Measurements from ENCODE around the gene YPEL5.
"Not testable (repeated sequence)": the region's sequence is repeated elsewhere in the genome, so short reads cannot be mapped to it uniquely, and the experiment has no call there.

The YPEL5 gene

GRCh38 chr2:30146337-30147195 lies at the start of gene YPEL5:
Gene YPEL5, plus strand, starts transcription at chr2:30147007. Its CDS starts 9,645 bp downstream, at chr2:30156652.
- H3K9me3 ChIP-seq (ENCODE audit: control insufficient read depth, insufficient read depth, low read depth, low read length): no peaks in the 10 kb centered on the region
- peak within 1 kb of the TSS; percentile 83; the same call in 1 of the 2 replicates for H3K27ac ChIP-seq (ENCODE audit: low read depth, low read length)

GRCh38 chr2:30098266-30099005 lies 48.4 kb upstream of the YPEL5 start:
- Histone ChIP-seq H3K4me3 (ENCODE audit: low read depth, low read length) (no peak overlapping the region), H3K27me3 (ENCODE audit: control insufficient read depth, insufficient read depth, low read length) (peaks cover 8% of the 10 kb centered on the region; the same call in 1 of the 2 replicates), H3K4me1 (ENCODE audit: control insufficient read depth, insufficient read depth, low read length) (no peaks in the 10 kb centered on the region), H3K9ac (ENCODE audit: low read length) (no peak overlapping the region), H3K27ac (ENCODE audit: low read depth, low read length) (no peak overlapping the region), H3K9me3 (ENCODE audit: control insufficient read depth, insufficient read depth, low read depth, low read length) (no peaks in the 10 kb centered on the region), H3K36me3 (ENCODE audit: control insufficient read depth, insufficient read depth, low read length) (no peaks in the 10 kb centered on the region)

More at GRCh38 chr2:30146337-30147195, at the start of gene YPEL5:
- peaks cover 32% of the 10 kb centered on the region for H3K4me1 ChIP-seq (ENCODE audit: control insufficient read depth, insufficient read depth, low read length)
- H3K9ac ChIP-seq (ENCODE audit: low read length): peak within 1 kb of the TSS; percentile 80
- peaks cover 5% of the 10 kb centered on the region; the same call in 1 of the 2 replicates for H3K27me3 ChIP-seq (ENCODE audit: control insufficient read depth, insufficient read depth, low read length)
- no peaks in the 10 kb centered on the region for H3K36me3 ChIP-seq (ENCODE audit: control insufficient read depth, insufficient read depth, low read length)
- H3K4me3 ChIP-seq (ENCODE audit: low read depth, low read length): peak within 1 kb of the TSS; percentile 69

- H3K27me3 ChIP-seq (ENCODE audit: control insufficient read depth, insufficient read depth, low read length); H3K9me3 ChIP-seq (ENCODE audit: control insufficient read depth, insufficient read depth, low read depth, low read length); H3K4me1 ChIP-seq (ENCODE audit: control insufficient read depth, insufficient read depth, low read length); H3K9ac ChIP-seq (ENCODE audit: low read length); H3K27ac ChIP-seq (ENCODE audit: low read depth, low read length); H3K36me3 ChIP-seq (ENCODE audit: control insufficient read depth, insufficient read depth, low read length); H3K4me3 ChIP-seq (ENCODE audit: low read depth, low read length): not testable (repeated sequence)
These were observed 47.4 kb upstream of the YPEL5 start for GRCh38 chr2:30099366-30099765.

- not testable (repeated sequence) for H3K27ac ChIP-seq (ENCODE audit: low read depth, low read length); H3K9ac ChIP-seq (ENCODE audit: low read length); H3K4me1 ChIP-seq (ENCODE audit: control insufficient read depth, insufficient read depth, low read length); H3K27me3 ChIP-seq (ENCODE audit: control insufficient read depth, insufficient read depth, low read length); H3K4me3 ChIP-seq (ENCODE audit: low read depth, low read length); H3K9me3 ChIP-seq (ENCODE audit: control insufficient read depth, insufficient read depth, low read depth, low read length); H3K36me3 ChIP-seq (ENCODE audit: control insufficient read depth, insufficient read depth, low read length)
These were observed 46.1 kb upstream of the YPEL5 start for GRCh38 chr2:30100691-30101090.

- no peaks in the 10 kb centered on the region for H3K27me3 ChIP-seq (ENCODE audit: control insufficient read depth, insufficient read depth, low read length)
- no peak overlapping the region for H3K27ac ChIP-seq (ENCODE audit: low read depth, low read length)
- no peaks in the 10 kb centered on the region for H3K9me3 ChIP-seq (ENCODE audit: control insufficient read depth, insufficient read depth, low read depth, low read length)
- no peaks in the 10 kb centered on the region for H3K4me1 ChIP-seq (ENCODE audit: control insufficient read depth, insufficient read depth, low read length)
- H3K9ac ChIP-seq (ENCODE audit: low read length): no peak overlapping the region
- H3K36me3 ChIP-seq (ENCODE audit: control insufficient read depth, insufficient read depth, low read length): no peaks in the 10 kb centered on the region
- no peak overlapping the region for H3K4me3 ChIP-seq (ENCODE audit: low read depth, low read length)
These were observed 42.5 kb upstream of the YPEL5 start for GRCh38 chr2:30104307-30104706.

- H3K9ac ChIP-seq (ENCODE audit: low read length): no peak overlapping the region
- H3K4me1 ChIP-seq (ENCODE audit: control insufficient read depth, insufficient read depth, low read length): no peaks in the 10 kb centered on the region
- no peaks in the 10 kb centered on the region for H3K9me3 ChIP-seq (ENCODE audit: control insufficient read depth, insufficient read depth, low read depth, low read length)
- no peaks in the 10 kb centered on the region for H3K27me3 ChIP-seq (ENCODE audit: control insufficient read depth, insufficient read depth, low read length)
- H3K27ac ChIP-seq (ENCODE audit: low read depth, low read length): no peak overlapping the region
- H3K36me3 ChIP-seq (ENCODE audit: control insufficient read depth, insufficient read depth, low read length): no peaks in the 10 kb centered on the region
- H3K4me3 ChIP-seq (ENCODE audit: low read depth, low read length): no peak overlapping the region
These were observed 41.3 kb upstream of the YPEL5 start for GRCh38 chr2:30105556-30105955.

GRCh38 chr2:30106543-30106942 lies 40.3 kb upstream of the YPEL5 start:
- no peaks in the 10 kb centered on the region for H3K27me3 ChIP-seq (ENCODE audit: control insufficient read depth, insufficient read depth, low read length)
- H3K9me3 ChIP-seq (ENCODE audit: control insufficient read depth, insufficient read depth, low read depth, low read length): no peaks in the 10 kb centered on the region
- no peak overlapping the region for H3K9ac ChIP-seq (ENCODE audit: low read length)
- H3K27ac ChIP-seq (ENCODE audit: low read depth, low read length): no peak overlapping the region
- H3K4me3 ChIP-seq (ENCODE audit: low read depth, low read length): no peak overlapping the region
- no peaks in the 10 kb centered on the region for H3K36me3 ChIP-seq (ENCODE audit: control insufficient read depth, insufficient read depth, low read length)
- H3K4me1 ChIP-seq (ENCODE audit: control insufficient read depth, insufficient read depth, low read length): no peaks in the 10 kb centered on the region

- no peaks in the 10 kb centered on the region for H3K4me1 ChIP-seq (ENCODE audit: control insufficient read depth, insufficient read depth, low read length)
- no peak overlapping the region for H3K27ac ChIP-seq (ENCODE audit: low read depth, low read length)
- H3K4me3 ChIP-seq (ENCODE audit: low read depth, low read length): no peak overlapping the region
These were observed 38.6 kb upstream of the YPEL5 start for GRCh38 chr2:30108192-30108591.

GRCh38 chr2:30108851-30109250 lies 38.0 kb upstream of the YPEL5 start:
- H3K27me3 ChIP-seq (ENCODE audit: control insufficient read depth, insufficient read depth, low read length): no peaks in the 10 kb centered on the region
- no peak overlapping the region for H3K4me3 ChIP-seq (ENCODE audit: low read depth, low read length)
- H3K9ac ChIP-seq (ENCODE audit: low read length): no peak overlapping the region
- H3K27ac ChIP-seq (ENCODE audit: low read depth, low read length): no peak overlapping the region
- H3K9me3 ChIP-seq (ENCODE audit: control insufficient read depth, insufficient read depth, low read depth, low read length): no peaks in the 10 kb centered on the region
- H3K36me3 ChIP-seq (ENCODE audit: control insufficient read depth, insufficient read depth, low read length): no peaks in the 10 kb centered on the region
- H3K4me1 ChIP-seq (ENCODE audit: control insufficient read depth, insufficient read depth, low read length): no peaks in the 10 kb centered on the region

More at GRCh38 chr2:30108192-30108591, 38.6 kb upstream of the YPEL5 start:
- Histone ChIP-seq H3K27me3 (ENCODE audit: control insufficient read depth, insufficient read depth, low read length) (no peaks in the 10 kb centered on the region), H3K9ac (ENCODE audit: low read length) (no peak overlapping the region), H3K36me3 (ENCODE audit: control insufficient read depth, insufficient read depth, low read length) (no peaks in the 10 kb centered on the region), H3K9me3 (ENCODE audit: control insufficient read depth, insufficient read depth, low read depth, low read length) (no peaks in the 10 kb centered on the region)

GRCh38 chr2:30109856-30110255 lies 37.0 kb upstream of the YPEL5 start:
- no peaks in the 10 kb centered on the region for H3K36me3 ChIP-seq (ENCODE audit: control insufficient read depth, insufficient read depth, low read length)
- H3K4me3 ChIP-seq (ENCODE audit: low read depth, low read length): no peak overlapping the region
- H3K27ac ChIP-seq (ENCODE audit: low read depth, low read length): no peak overlapping the region
- peaks cover 2% of the 10 kb centered on the region for H3K4me1 ChIP-seq (ENCODE audit: control insufficient read depth, insufficient read depth, low read length)
- H3K9me3 ChIP-seq (ENCODE audit: control insufficient read depth, insufficient read depth, low read depth, low read length): no peaks in the 10 kb centered on the region
- no peak overlapping the region for H3K9ac ChIP-seq (ENCODE audit: low read length)
- H3K27me3 ChIP-seq (ENCODE audit: control insufficient read depth, insufficient read depth, low read length): no peaks in the 10 kb centered on the region

- peaks cover 10% of the 10 kb centered on the region for H3K4me1 ChIP-seq (ENCODE audit: control insufficient read depth, insufficient read depth, low read length)
- no peaks in the 10 kb centered on the region for H3K36me3 ChIP-seq (ENCODE audit: control insufficient read depth, insufficient read depth, low read length)
- H3K9ac ChIP-seq (ENCODE audit: low read length): no peak overlapping the region
- H3K9me3 ChIP-seq (ENCODE audit: control insufficient read depth, insufficient read depth, low read depth, low read length): no peaks in the 10 kb centered on the region
- H3K4me3 ChIP-seq (ENCODE audit: low read depth, low read length): no peak overlapping the region
- no peak overlapping the region for H3K27ac ChIP-seq (ENCODE audit: low read depth, low read length)
- H3K27me3 ChIP-seq (ENCODE audit: control insufficient read depth, insufficient read depth, low read length): no peaks in the 10 kb centered on the region
These were observed 36.0 kb upstream of the YPEL5 start for GRCh38 chr2:30110773-30111172.

Data from HUES6 (cell line).